Measurements from ENCODE around the gene KCNK17. TPM values are rescaled to one million over a fixed set of nuclear protein-coding genes. Genes with fewer than 3 reads are reported as not detected.

KCNK17 gene
- total RNA-seq, 1 experiment from 2014 or later, result not detected

DNA sequence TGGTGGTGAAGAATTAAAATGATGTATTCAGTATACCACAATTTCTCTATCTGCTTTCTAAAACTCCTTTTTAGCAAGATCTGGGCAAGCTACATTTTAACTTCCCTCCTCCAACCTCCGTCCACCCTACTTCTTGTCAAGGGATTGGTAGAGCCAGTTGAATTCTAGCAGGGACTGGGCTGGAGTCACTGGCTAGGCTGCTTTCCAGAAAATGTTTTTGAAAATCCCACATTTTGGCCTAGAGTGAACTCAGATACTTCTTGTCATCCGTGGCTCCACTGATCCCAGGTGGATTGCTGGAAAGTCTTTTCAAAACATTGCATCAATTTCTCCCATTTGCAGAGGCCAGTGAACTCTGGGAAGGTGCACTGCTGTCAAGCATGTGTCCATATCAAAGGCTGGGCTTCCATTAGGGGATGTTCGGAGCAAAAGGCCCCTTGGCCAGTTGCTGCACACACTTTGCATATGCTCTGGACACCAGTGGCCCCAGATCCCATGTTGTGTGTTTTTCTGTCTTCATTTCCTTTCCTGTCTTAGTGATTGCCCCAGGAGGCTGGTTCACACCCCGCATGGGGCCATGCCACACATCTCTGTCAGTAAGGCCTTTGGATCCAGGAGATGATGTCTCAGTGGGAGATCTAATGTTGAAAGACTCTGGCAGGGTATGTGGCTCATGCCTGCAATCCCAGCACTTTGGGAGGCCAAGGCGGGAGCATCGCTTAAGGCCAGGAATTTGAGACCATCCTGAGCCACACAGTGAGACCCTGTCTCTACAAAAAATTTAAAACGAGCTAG is 19.6 kb upstream of the KCNK17 start:
- intact Hi-C loops (cut with micrococcal nuclease; ENCODE audit: unreplicated experiment), result no loop called here
- DNase-seq, result no peak
- Mint-ChIP-seq H3K27me3 (ENCODE audit: unreplicated experiment) (no peaks in the 10 kb centered on the region), H3K36me3 (ENCODE audit: insufficient read depth, unreplicated experiment) (no peaks in the 10 kb centered on the region), H3K4me3 (ENCODE audit: low read depth, unreplicated experiment) (no peak overlapping the region), H3K4me1 (ENCODE audit: low read depth, unreplicated experiment) (no peaks in the 10 kb centered on the region), H3K9me3 (ENCODE audit: low read depth, unreplicated experiment) (no peaks in the 10 kb centered on the region), H3K27ac (ENCODE audit: unreplicated experiment) (no peak overlapping the region)
- CTCF ChIA-PET, result no interaction called here
- no peak for TF ChIP-seq CTCF (IDR thresholded peaks at IDR 0.05; ENCODE audit: unreplicated experiment)
- BruUV-seq (replicated peaks), result no TSS peak

- CTCF ChIA-PET, result no interaction called here
- TF ChIP-seq CTCF (IDR thresholded peaks at IDR 0.05; ENCODE audit: unreplicated experiment), result no peak
- no peaks in the 10 kb centered on the region for H3K9me3 Mint-ChIP-seq (ENCODE audit: low read depth, unreplicated experiment)
- intact Hi-C loops (cut with micrococcal nuclease; ENCODE audit: unreplicated experiment), result no loop called here
- DNase-seq, result no peak
- no peak overlapping the region for H3K4me3 Mint-ChIP-seq (ENCODE audit: low read depth, unreplicated experiment)
- H3K27me3 Mint-ChIP-seq (ENCODE audit: unreplicated experiment), result no peaks in the 10 kb centered on the region
- H3K4me1 Mint-ChIP-seq (ENCODE audit: low read depth, unreplicated experiment), result no peaks in the 10 kb centered on the region
- no TSS peak for BruUV-seq (replicated peaks)
- no peak overlapping the region for H3K27ac Mint-ChIP-seq (ENCODE audit: unreplicated experiment)
- H3K36me3 Mint-ChIP-seq (ENCODE audit: insufficient read depth, unreplicated experiment), result no peaks in the 10 kb centered on the region
These were observed 16.3 kb upstream of the KCNK17 start for GRCh38 chr6:39330476-39330875.

DNA sequence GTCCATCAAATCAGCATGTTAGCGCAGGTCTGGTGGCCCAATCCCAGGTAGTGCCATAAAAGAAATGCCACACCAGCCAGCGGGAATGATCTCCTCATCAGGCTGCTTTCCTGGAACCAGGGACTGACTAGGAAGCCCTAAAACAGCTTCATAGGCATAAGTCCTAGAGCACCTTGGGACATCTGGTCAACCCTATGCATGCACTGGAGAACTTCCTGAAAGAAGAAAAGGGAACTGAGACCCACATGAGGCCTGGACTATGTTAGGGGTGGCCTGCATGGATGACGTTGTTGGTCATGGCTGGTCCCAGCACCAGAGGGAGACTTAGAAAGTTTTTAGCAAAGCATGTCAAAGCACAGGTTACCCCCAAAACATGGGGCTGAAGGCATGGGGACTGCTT is 15.8 kb upstream of the KCNK17 start:
- Mint-ChIP-seq H3K4me3 (ENCODE audit: low read depth, unreplicated experiment) (no peak overlapping the region), H3K4me1 (ENCODE audit: low read depth, unreplicated experiment) (no peaks in the 10 kb centered on the region), H3K27ac (ENCODE audit: unreplicated experiment) (no peak overlapping the region), H3K36me3 (ENCODE audit: insufficient read depth, unreplicated experiment) (no peaks in the 10 kb centered on the region), H3K27me3 (ENCODE audit: unreplicated experiment) (no peaks in the 10 kb centered on the region), H3K9me3 (ENCODE audit: low read depth, unreplicated experiment) (no peaks in the 10 kb centered on the region)
- no peak for TF ChIP-seq CTCF (IDR thresholded peaks at IDR 0.05; ENCODE audit: unreplicated experiment)
- no TSS peak for BruUV-seq (replicated peaks)
- CTCF ChIA-PET, result interaction anchor here (0.6 kb wide), 1 partner anchor 229 kb away, joined by 5 read pairs; no protein-coding TSS in a partner anchor
- DNase-seq, result no peak
- intact Hi-C loops (cut with micrococcal nuclease; ENCODE audit: unreplicated experiment), result no loop called here

DNA sequence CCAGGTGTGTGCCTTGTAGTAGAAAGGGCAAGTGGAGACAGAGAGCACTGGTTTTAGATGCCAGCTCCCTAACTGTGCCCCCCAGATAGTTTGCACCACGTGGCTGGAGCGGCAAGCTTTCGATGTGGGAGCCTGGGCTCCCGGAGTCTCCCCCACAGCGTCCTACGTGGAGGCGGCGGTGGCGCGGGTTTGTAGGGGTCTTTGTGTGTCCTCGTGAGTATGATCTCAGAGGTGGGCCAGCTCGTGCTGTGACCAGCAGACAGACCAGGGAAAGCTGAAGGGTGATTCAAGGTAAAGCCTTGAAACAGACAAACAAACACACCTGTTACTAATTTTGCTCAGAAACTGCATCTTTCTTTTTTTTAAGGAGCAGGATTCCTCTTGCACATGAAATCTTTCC is 13.8 kb upstream of the KCNK17 start:
- CTCF ChIA-PET, result no interaction called here
- TF ChIP-seq CTCF (IDR thresholded peaks at IDR 0.05; ENCODE audit: unreplicated experiment), result no peak
- H3K27ac Mint-ChIP-seq (ENCODE audit: unreplicated experiment), result no peak overlapping the region
- no peak overlapping the region for H3K4me3 Mint-ChIP-seq (ENCODE audit: low read depth, unreplicated experiment)
- H3K4me1 Mint-ChIP-seq (ENCODE audit: low read depth, unreplicated experiment), result no peaks in the 10 kb centered on the region
- no peaks in the 10 kb centered on the region for H3K27me3 Mint-ChIP-seq (ENCODE audit: unreplicated experiment)
- H3K9me3 Mint-ChIP-seq (ENCODE audit: low read depth, unreplicated experiment), result no peaks in the 10 kb centered on the region
- no peaks in the 10 kb centered on the region for H3K36me3 Mint-ChIP-seq (ENCODE audit: insufficient read depth, unreplicated experiment)
- no peak for DNase-seq
- no TSS peak for BruUV-seq (replicated peaks)
- intact Hi-C loops (cut with micrococcal nuclease; ENCODE audit: unreplicated experiment), result no loop called here
